GM12878 (cell line): ENCODE results near the gene CTNNA3. TPM values are rescaled to one million over a fixed set of nuclear protein-coding genes. Genes with fewer than 3 reads are reported as not detected.

Source experiments
- ATAC-seq: fragments of 200-7000 bp; cut with Tn5 transposase; 3 replicates; pipeline ENCODE4 v1.9.1; 2020; ENCODE audit warnings: mild to moderate bottlenecking, moderate library complexity
- BruUV-seq: library from RNA; stranded (reverse); fragments of 400-500 nt; replicated peaks from 2 replicates; lab custom pipeline; 2021; lab: Mats Ljungman, UMichigan
- CTCF ChIA-PET: fragments of 300-600 bp; sonication (Branson Sonifier 250); formaldehyde crosslinking; extraction: SDS; loops from one replicate; lab custom pipeline; 2021; ENCODE audit warnings: inconsistent platforms; lab: Yijun Ruan, JAX
- POLR2A ChIA-PET: fragments of 350-600 bp; formaldehyde crosslinking; extraction: SDS; loops from one replicate; lab custom pipeline; 2021; ENCODE audit warnings: inconsistent platforms; lab: Charles Lee
- RAD21 ChIA-PET: fragments of 300-600 bp; sonication (Branson Sonifier 250); formaldehyde crosslinking; loops from one replicate; lab custom pipeline; 2023; ENCODE audit warnings: antibody characterized with exemption; ENCODE audit not compliant: unreplicated experiment; lab: Charles Lee
- SMC1A ChIA-PET: fragments of 300-600 bp; sonication (Branson Sonifier 250); formaldehyde crosslinking; loops from one replicate; lab custom pipeline; 2023; ENCODE audit not compliant: unreplicated experiment, uncharacterized antibody; lab: Charles Lee
- DNase-seq: peaks from one replicate; pipeline ENCODE4 v3.0.0-alpha.2; 2011; ENCODE audit warnings: low read depth, low spot score
- FAIRE-seq: peaks from 3 replicates; lab custom pipeline; 2011; peaks lifted over from hg19 to GRCh38; lab: Jason Lieb, UNC
- H2AFZ ChIP-seq: 2 replicates; pipeline ENCODE4 v1.6.0; 2011; ENCODE audit warnings: low read depth, low read length, control low read depth; ENCODE audit not compliant: control insufficient read depth
- H3K27ac ChIP-seq: 2 replicates; pipeline ENCODE4 v1.5.1; 2011; ENCODE audit warnings: control low read depth; ENCODE audit not compliant: control insufficient read depth, insufficient read depth
- H3K27me3 ChIP-seq, 2 experiments: replicated peaks in 1 of 2; 2 replicates each; pipeline versions ENCODE4 v1.6.0 to v1.6.1; 2011; ENCODE audit warnings: low read length in 1 of 2; ENCODE audit not compliant: control insufficient read depth in 2 of 2, insufficient read depth in 2 of 2
- H3K36me3 ChIP-seq, 2 experiments: 2 replicates each; pipeline ENCODE4 v1.5.1; 2011; ENCODE audit warnings: low read length in 1 of 2; ENCODE audit not compliant: control insufficient read depth in 2 of 2, insufficient read depth in 2 of 2
- H3K4me1 ChIP-seq: 2 replicates; pipeline ENCODE4 v1.6.1; 2011; ENCODE audit warnings: mild to moderate bottlenecking, low read length, moderate library complexity, mixed read lengths; ENCODE audit not compliant: control insufficient read depth, insufficient read depth
- H3K4me2 ChIP-seq: 2 replicates; pipeline ENCODE4 v1.6.0; 2011; ENCODE audit warnings: control low read depth; ENCODE audit not compliant: control insufficient read depth, insufficient read depth
- H3K4me3 ChIP-seq: fragments of 200-600 bp; sonication (generic); 2 replicates; pipeline ENCODE4 v1.5.1; 2016
- H3K79me2 ChIP-seq: 2 replicates; pipeline ENCODE4 v1.6.0; 2011; ENCODE audit warnings: low read length; ENCODE audit not compliant: control insufficient read depth, insufficient read depth
- H3K9ac ChIP-seq: 2 replicates; pipeline ENCODE4 v1.8.0; 2011; ENCODE audit warnings: low read length, control low read depth, mixed read lengths; ENCODE audit not compliant: control insufficient read depth, insufficient read depth
- H3K9me3 ChIP-seq: replicated peaks from 3 replicates; pipeline ENCODE4 v1.5.1; 2011; ENCODE audit warnings: mild to moderate bottlenecking, low read length; ENCODE audit not compliant: control insufficient read depth, insufficient read depth
- H4K20me1 ChIP-seq: 2 replicates; pipeline ENCODE4 v1.6.0; 2011; ENCODE audit not compliant: control insufficient read depth, insufficient read depth
- CBX3 ChIP-seq: fragments of 200-600 bp; sonication (generic); IDR thresholded peaks from 2 replicates; pipeline ENCODE4 v1.6.1; 2016; ENCODE audit warnings: low read depth, borderline replicate concordance
- FOXM1 ChIP-seq: IDR thresholded peaks from 2 replicates; pipeline ENCODE4 v1.6.1; 2012; ENCODE audit warnings: low read depth, mild to moderate bottlenecking, inconsistent platforms, low read length, moderate library complexity
- MEF2A ChIP-seq: IDR thresholded peaks from 2 replicates; pipeline ENCODE4 v1.6.1; 2011; ENCODE audit warnings: low read depth, mild to moderate bottlenecking, low read length, moderate library complexity; ENCODE audit not compliant: insufficient read depth
- MTA3 ChIP-seq: IDR thresholded peaks from 2 replicates; pipeline ENCODE4 v1.6.1; 2012; ENCODE audit warnings: low read length, inconsistent platforms, borderline replicate concordance
- PAX8 ChIP-seq: fragments of 450-650 bp; IDR thresholded peaks from 2 replicates; pipeline ENCODE4 v1.6.1; 2017; ENCODE audit warnings: mild to moderate bottlenecking, moderate library complexity
- RUNX3 ChIP-seq: IDR thresholded peaks from 2 replicates; pipeline ENCODE4 v1.6.1; 2012; ENCODE audit warnings: low read length, inconsistent platforms
- TCF12 ChIP-seq: IDR thresholded peaks from 2 replicates; pipeline ENCODE4 v1.6.1; 2011; ENCODE audit warnings: low read depth, mild to moderate bottlenecking, low read length
- WGBS: methylation state at CpG from one replicate; pipeline ENCODE4 v1.1.6; 2016; ENCODE audit warnings: low lambda C conversion rate; ENCODE audit not compliant: insufficient replicate concordance, insufficient coverage; ENCODE audit errors: missing lambda C conversion rate; 5-methylcytosine and 5-hydroxymethylcytosine counted together
- in situ Hi-C: fragments of 300-500 bp; cut with MboI; formaldehyde crosslinking; loops from 9 replicates; pipeline ENCODE4 v1.14.3; 2018; ENCODE audit warnings: mixed read lengths
- intact Hi-C: fragments of 100-400 bp; cut with micrococcal nuclease; formaldehyde crosslinking; loops from one replicate; pipeline ENCODE4 v1.14.2; 2022; ENCODE audit not compliant: unreplicated experiment
- polyA plus RNA-seq, 11 experiments: library from polyadenylated mRNA; depleted of rRNA in 4 of 11; unstranded in 6 of 11; stranded (reverse) in 5 of 11; fragments of >200 nt; fragmentation: Nextera tagmentation in 4 of 11; fragmentation: Illumina TruSeq in 1 of 11; extraction: Ambion mirVana in 4 of 11; extraction: Trizol in 1 of 11; gene quantifications; 1 replicate in 1 of 11; 2 replicates in 10 of 11; pipeline versions ENCODE4 v1.2.1 to v1.2.3, GENCODE V29; 2011 to 2016; ENCODE audit warnings: inconsistent platforms in 2 of 11, missing spikeins in 2 of 11, low read depth in 1 of 11
- total RNA-seq, 4 experiments: library from RNA; depleted of rRNA in 3 of 4; stranded (reverse); fragments of >200 nt in 3 of 4; fragmentation: Illumina TruSeq in 1 of 4; extraction: Trizol in 1 of 4; gene quantifications; 2 replicates each; pipeline versions ENCODE4 v1.2.1 to v1.2.3, GENCODE V29; 2013 to 2021
- TF ChIP-seq, protein P1 (sequence below): IDR thresholded peaks from 2 replicates; pipeline ENCODE4 v1.6.1; 2012; ENCODE audit warnings: low read depth, low read length, improper control_type of control experiment
- TF ChIP-seq, protein P2 (sequence below): fragments of 450-650 bp; IDR thresholded peaks from 2 replicates; pipeline ENCODE4 v1.6.1; 2016; ENCODE audit warnings: mild to moderate bottlenecking

Gene CTNNA3
- total and polyA plus RNA-seq, 10 of the 15 experiments (the other 5 are each of a cell fraction or from before 2014, with no cell fraction given), result under 0.01 to 4.5 (median 0.22) TPM; not detected in 2

DNA sequence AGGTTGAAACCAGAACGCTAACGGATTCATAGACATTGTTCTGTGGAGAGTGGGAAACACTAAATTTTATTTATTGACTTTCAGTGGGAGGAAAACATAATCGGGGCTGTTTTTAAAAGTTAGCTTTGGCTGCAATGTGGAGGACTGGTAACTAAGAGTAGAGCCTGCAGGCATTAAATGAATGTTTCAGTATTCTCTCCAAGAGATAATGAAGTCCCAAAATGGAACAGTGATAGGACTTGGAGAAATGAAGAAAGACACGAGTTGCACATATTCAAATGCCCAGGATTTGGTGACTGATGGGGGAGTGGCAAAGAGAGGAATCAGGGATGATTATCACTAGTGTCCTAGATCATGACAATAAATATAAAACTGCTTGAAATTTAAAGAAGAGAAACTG lies 1130.0 kb downstream of the CTNNA3 start (continued):
- TF ChIP-seq, protein P1, sequence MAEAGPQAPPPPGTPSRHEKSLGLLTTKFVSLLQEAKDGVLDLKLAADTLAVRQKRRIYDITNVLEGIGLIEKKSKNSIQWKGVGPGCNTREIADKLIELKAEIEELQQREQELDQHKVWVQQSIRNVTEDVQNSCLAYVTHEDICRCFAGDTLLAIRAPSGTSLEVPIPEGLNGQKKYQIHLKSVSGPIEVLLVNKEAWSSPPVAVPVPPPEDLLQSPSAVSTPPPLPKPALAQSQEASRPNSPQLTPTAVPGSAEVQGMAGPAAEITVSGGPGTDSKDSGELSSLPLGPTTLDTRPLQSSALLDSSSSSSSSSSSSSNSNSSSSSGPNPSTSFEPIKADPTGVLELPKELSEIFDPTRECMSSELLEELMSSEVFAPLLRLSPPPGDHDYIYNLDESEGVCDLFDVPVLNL, result no peak
- no peak for TF ChIP-seq RUNX3

DNA sequence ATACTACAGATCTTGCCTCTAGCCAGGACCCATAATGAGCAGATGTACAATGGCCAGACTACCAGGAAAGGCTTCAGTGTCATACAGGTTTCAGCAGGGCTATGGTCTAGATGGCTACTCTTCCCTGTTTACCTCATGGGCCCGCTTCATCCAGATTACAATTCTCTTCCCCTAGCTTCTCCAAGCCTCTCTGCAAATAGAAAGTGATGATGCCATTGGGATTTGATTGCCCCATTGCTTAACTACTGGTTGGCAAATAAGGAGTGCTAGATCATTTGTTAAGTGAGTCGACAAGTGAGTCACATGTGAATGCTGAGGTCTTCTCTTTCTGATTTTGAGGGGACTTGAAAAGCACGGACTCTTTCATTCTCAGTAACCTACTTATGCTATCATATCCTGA lies 1131.7 kb downstream of the CTNNA3 start:
- H3K4me2 ChIP-seq, result no peak overlapping the region
- BruUV-seq, result no TSS peak
- H3K4me3 ChIP-seq, result no peak overlapping the region
- ChIA-PET POLR2A (no interaction called here), CTCF (no interaction called here), SMC1A (interaction anchor here (0.7 kb wide), 1 partner anchor 30 kb away, joined by 3 read pairs; no protein-coding TSS in a partner anchor), RAD21 (no interaction called here)
- no peaks in the 10 kb centered on the region for H3K4me1 ChIP-seq
- 8% methylated on average over 3 of the region's 3 CpGs for WGBS
- no peak overlapping the region for H3K27ac ChIP-seq
- H3K27me3 ChIP-seq, result no peaks in the 10 kb centered on the region
- ATAC-seq, result no peak
- no peak overlapping the region for H3K9ac ChIP-seq
- H4K20me1 ChIP-seq, result no peaks in the 10 kb centered on the region
- intact Hi-C loops (no loop called here), in situ Hi-C loops (no loop called here)
- no peaks in the 10 kb centered on the region for H3K79me2 ChIP-seq
- no peak for FAIRE-seq
- DNase-seq, result no peak
- TF ChIP-seq FOXM1 (no peak), PAX8 (no peak), TCF12 (no peak), MEF2A (no peak), MTA3 (no peak), CBX3 (no peak)
- TF ChIP-seq, protein P1, result no peak
- TF ChIP-seq, protein P2, sequence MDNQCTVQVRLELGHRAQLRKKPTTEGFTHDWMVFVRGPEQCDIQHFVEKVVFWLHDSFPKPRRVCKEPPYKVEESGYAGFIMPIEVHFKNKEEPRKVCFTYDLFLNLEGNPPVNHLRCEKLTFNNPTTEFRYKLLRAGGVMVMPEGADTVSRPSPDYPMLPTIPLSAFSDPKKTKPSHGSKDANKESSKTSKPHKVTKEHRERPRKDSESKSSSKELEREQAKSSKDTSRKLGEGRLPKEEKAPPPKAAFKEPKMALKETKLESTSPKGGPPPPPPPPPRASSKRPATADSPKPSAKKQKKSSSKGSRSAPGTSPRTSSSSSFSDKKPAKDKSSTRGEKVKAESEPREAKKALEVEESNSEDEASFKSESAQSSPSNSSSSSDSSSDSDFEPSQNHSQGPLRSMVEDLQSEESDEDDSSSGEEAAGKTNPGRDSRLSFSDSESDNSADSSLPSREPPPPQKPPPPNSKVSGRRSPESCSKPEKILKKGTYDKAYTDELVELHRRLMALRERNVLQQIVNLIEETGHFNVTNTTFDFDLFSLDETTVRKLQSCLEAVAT, result no peak
- no peaks in the 10 kb centered on the region for H3K36me3 ChIP-seq
- no peaks in the 10 kb centered on the region for H3K9me3 ChIP-seq
- H2AFZ ChIP-seq, result no peak overlapping the region
